ENCODE measurements around the gene MIX23. TPM values are rescaled to one million over a fixed set of nuclear protein-coding genes. Genes with fewer than 3 reads are reported as not detected.

MIX23 gene
- polyA plus RNA-seq, 3 donors: 3.9 to 8.2 (median 5.2) TPM

DNA sequence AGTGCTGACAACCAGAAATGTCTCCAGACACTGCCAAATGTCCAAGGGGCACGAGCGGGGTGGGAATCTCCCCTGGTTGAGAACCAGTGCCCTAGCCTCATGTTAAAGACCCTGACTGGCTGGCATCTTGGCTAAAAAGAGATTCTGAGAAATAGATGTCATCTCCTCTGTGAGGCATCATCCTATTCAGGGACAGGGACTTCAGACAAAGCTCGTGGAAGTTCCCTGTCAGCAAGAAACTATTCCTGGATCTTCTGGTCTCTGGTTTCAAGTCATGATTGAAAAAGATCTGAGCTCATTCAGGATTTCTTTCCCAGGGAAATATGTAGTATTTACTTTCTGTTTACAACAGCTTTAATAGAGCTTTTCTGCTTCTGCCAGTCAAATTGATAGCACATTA lies 22.0 kb upstream of the MIX23 start:
- no peaks in the 10 kb centered on the region for H3K27me3 ChIP-seq (ENCODE audit: control insufficient read depth in 2 of 2, insufficient read depth in 2 of 2, low read length in 2 of 2)
- H3K4me1 ChIP-seq (ENCODE audit: control insufficient read depth in 1 of 2, insufficient read depth in 2 of 2, low read length in 2 of 2): peaks cover 17 to 19% of the 10 kb centered on the region in 2 donors
- H3K9me3 ChIP-seq (replicated peaks in 1 of 2; ENCODE audit: control insufficient read depth in 1 of 2, insufficient read depth in 1 of 2, low read length in 2 of 2): no peaks in the 10 kb centered on the region
- Mint-ChIP-seq H3K27ac (no peak overlapping the region), H3K27me3 (ENCODE audit: low read depth in 3 of 3) (peaks cover 0 to 2% (median 0%) of the 10 kb centered on the region in 3 donors), H3K4me1 (peaks cover 18% of the 10 kb centered on the region), H3K9me3 (peaks cover 0 to 2% (median 0%) of the 10 kb centered on the region in 7 donors), H3K4me3 (no peak overlapping the region), H3K36me3 (peaks cover 26 to 31% of the 10 kb centered on the region in 2 donors)
- no peak overlapping the region for H3K9ac ChIP-seq (ENCODE audit: insufficient read depth, low read length, poor library complexity, severe bottlenecking)
- TF ChIP-seq, protein P1, sequence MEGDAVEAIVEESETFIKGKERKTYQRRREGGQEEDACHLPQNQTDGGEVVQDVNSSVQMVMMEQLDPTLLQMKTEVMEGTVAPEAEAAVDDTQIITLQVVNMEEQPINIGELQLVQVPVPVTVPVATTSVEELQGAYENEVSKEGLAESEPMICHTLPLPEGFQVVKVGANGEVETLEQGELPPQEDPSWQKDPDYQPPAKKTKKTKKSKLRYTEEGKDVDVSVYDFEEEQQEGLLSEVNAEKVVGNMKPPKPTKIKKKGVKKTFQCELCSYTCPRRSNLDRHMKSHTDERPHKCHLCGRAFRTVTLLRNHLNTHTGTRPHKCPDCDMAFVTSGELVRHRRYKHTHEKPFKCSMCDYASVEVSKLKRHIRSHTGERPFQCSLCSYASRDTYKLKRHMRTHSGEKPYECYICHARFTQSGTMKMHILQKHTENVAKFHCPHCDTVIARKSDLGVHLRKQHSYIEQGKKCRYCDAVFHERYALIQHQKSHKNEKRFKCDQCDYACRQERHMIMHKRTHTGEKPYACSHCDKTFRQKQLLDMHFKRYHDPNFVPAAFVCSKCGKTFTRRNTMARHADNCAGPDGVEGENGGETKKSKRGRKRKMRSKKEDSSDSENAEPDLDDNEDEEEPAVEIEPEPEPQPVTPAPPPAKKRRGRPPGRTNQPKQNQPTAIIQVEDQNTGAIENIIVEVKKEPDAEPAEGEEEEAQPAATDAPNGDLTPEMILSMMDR (IDR thresholded peaks at IDR 0.05): no peak
- H3K79me2 ChIP-seq (ENCODE audit: insufficient read depth, low read length): no peaks in the 10 kb centered on the region
- no peaks in the 10 kb centered on the region for H4K20me1 ChIP-seq (ENCODE audit: insufficient read depth, low read length)
- no peak overlapping the region for H3K27ac ChIP-seq (ENCODE audit: low read depth in 1 of 2, low read length in 2 of 2)
- DNase-seq: no peak
- WGBS (ENCODE audit: insufficient coverage): 83% methylated on average over 2 of the region's 3 CpGs
- H3K4me3 ChIP-seq (replicated peaks in 1 of 3; ENCODE audit: low read depth in 2 of 3, low read length in 3 of 3): no peak overlapping the region
- no peak overlapping the region for H3K4me2 ChIP-seq (replicated peaks; ENCODE audit: extremely low read depth, low read length, poor library complexity, severe bottlenecking)
- no peak overlapping the region for H2AFZ ChIP-seq (ENCODE audit: insufficient read depth, low read depth, low read length, poor library complexity, severe bottlenecking)
- H3K36me3 ChIP-seq (replicated peaks in 1 of 2; ENCODE audit: control insufficient read depth in 1 of 2, insufficient read depth in 2 of 2, low read length in 2 of 2): peaks cover 6 to 31% of the 10 kb centered on the region in 2 donors
- intact Hi-C loops (cut with micrococcal nuclease): no loop called here

DNA sequence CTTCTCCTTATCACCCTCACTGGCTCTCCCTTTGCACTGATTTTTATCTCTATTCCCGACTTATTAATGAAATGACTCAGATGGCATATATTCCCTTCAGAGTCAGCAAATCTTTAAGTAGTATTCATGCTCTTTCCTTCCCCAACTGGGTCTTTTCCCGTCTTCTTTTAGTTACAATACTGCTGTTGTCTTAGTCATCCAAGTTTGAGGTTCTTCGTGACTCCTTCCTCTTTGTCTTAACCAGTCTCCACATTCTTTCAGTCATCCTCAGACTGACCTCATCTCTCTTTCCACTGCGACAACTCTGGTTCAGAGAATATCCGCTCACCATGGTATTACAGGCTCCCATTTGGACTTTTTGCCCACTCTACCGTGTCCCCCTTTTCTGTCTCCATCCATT lies 20.5 kb upstream of the MIX23 start:
- Mint-ChIP-seq H3K9me3 (peaks cover 0 to 4% (median 0%) of the 10 kb centered on the region in 7 donors), H3K27ac (peak overlapping the region in 2 of 7 donors; percentile 0 to 20), H3K4me3 (no peak overlapping the region), H3K36me3 (peaks cover 26 to 30% of the 10 kb centered on the region in 2 donors), H3K4me1 (peaks cover 6% of the 10 kb centered on the region), H3K27me3 (ENCODE audit: low read depth in 3 of 3) (peaks cover 0 to 2% (median 0%) of the 10 kb centered on the region in 3 donors)
- DNase-seq: no peak
- H3K9me3 ChIP-seq (replicated peaks in 1 of 2; ENCODE audit: control insufficient read depth in 1 of 2, insufficient read depth in 1 of 2, low read length in 2 of 2): no peaks in the 10 kb centered on the region
- H3K27ac ChIP-seq (ENCODE audit: low read depth in 1 of 2, low read length in 2 of 2): no peak overlapping the region
- peaks cover 6 to 31% of the 10 kb centered on the region in 2 donors for H3K36me3 ChIP-seq (replicated peaks in 1 of 2; ENCODE audit: control insufficient read depth in 1 of 2, insufficient read depth in 2 of 2, low read length in 2 of 2)
- H3K4me3 ChIP-seq (replicated peaks in 1 of 3; ENCODE audit: low read depth in 2 of 3, low read length in 3 of 3): no peak overlapping the region
- TF ChIP-seq, protein P1 (IDR thresholded peaks at IDR 0.05): no peak
- peaks cover 3 to 4% of the 10 kb centered on the region in 2 donors for H3K4me1 ChIP-seq (ENCODE audit: control insufficient read depth in 1 of 2, insufficient read depth in 2 of 2, low read length in 2 of 2)
- no peaks in the 10 kb centered on the region for H4K20me1 ChIP-seq (ENCODE audit: insufficient read depth, low read length)
- no peaks in the 10 kb centered on the region for H3K79me2 ChIP-seq (ENCODE audit: insufficient read depth, low read length)
- intact Hi-C loops (cut with micrococcal nuclease): no loop called here
- no peak overlapping the region for H3K9ac ChIP-seq (ENCODE audit: insufficient read depth, low read length, poor library complexity, severe bottlenecking)
- 65% methylated on average over 6 of the region's 6 CpGs for WGBS (ENCODE audit: insufficient coverage)
- H2AFZ ChIP-seq (ENCODE audit: insufficient read depth, low read depth, low read length, poor library complexity, severe bottlenecking): no peak overlapping the region
- no peaks in the 10 kb centered on the region for H3K27me3 ChIP-seq (ENCODE audit: control insufficient read depth in 2 of 2, insufficient read depth in 2 of 2, low read length in 2 of 2)
- H3K4me2 ChIP-seq (replicated peaks; ENCODE audit: extremely low read depth, low read length, poor library complexity, severe bottlenecking): no peak overlapping the region

Data from CD14-positive monocyte (primary cell).